Sigmoid colon (tissue), 7 donors: ENCODE measurements around the gene ZNF81. TPM values are rescaled to one million over a fixed set of nuclear protein-coding genes. Genes with fewer than 3 reads are reported as not detected.

ENCODE experiments used
- DNase-seq: peaks from one replicate; pipeline ENCODE4 v3.0.0-alpha.2; 2019
- H3K27ac ChIP-seq, 4 donors: fragments of 200-600 bp; sonication (generic); one replicate each; pipeline ENCODE4 v1.5.1; 2016 to 2019; ENCODE audit warnings: mild to moderate bottlenecking in 1 of 4
- H3K27me3 ChIP-seq, 3 donors: fragments of 200-600 bp; sonication (generic); one replicate each; pipeline ENCODE4 v1.5.1; 2019; ENCODE audit warnings: mild to moderate bottlenecking in 1 of 3
- H3K36me3 ChIP-seq, 4 donors: fragments of 200-600 bp; sonication (generic); one replicate each; pipeline ENCODE4 v1.5.1; 2016 to 2019
- H3K4me1 ChIP-seq, 4 donors: fragments of 200-600 bp; sonication (generic); one replicate each; pipeline ENCODE4 v1.5.1; 2017 to 2019
- H3K4me3 ChIP-seq, 4 donors: fragments of 200-600 bp; sonication (generic); one replicate each; pipeline ENCODE4 v1.5.1; 2017 to 2019; ENCODE audit warnings: mild to moderate bottlenecking in 2 of 4, moderate library complexity in 1 of 4
- H3K9me3 ChIP-seq, 4 donors: fragments of 200-600 bp in 3 of 4; sonication (generic) in 3 of 4; one replicate each; pipeline versions ENCODE4 v1.5.1 to v1.6.1; 2013 to 2019
- CTCF ChIP-seq, 4 experiments: fragments of 450-650 bp in 3 of 4; fragments of 200-600 bp in 1 of 4; IDR thresholded peaks; one replicate each; pipeline ENCODE4 v1.5.1; 2016 to 2019; ENCODE audit warnings: antibody characterized with exemption in 4 of 4, mild to moderate bottlenecking in 3 of 4, moderate library complexity in 2 of 4
- EP300 ChIP-seq, 4 donors: sonication (generic); formaldehyde crosslinking; IDR thresholded peaks; one replicate each; pipeline ENCODE4 v1.6.1; 2017; ENCODE audit warnings: antibody characterized with exemption in 4 of 4
- POLR2A ChIP-seq, 2 donors: fragments of 450-650 bp; IDR thresholded peaks; one replicate each; pipeline ENCODE4 v1.6.1; 2016; ENCODE audit warnings: antibody characterized with exemption in 2 of 2, mild to moderate bottlenecking in 2 of 2, moderate library complexity in 2 of 2
- POLR2AphosphoS5 ChIP-seq, 4 donors: sonication (generic); formaldehyde crosslinking; IDR thresholded peaks; one replicate each; pipeline ENCODE4 v1.6.1; 2017; ENCODE audit warnings: antibody characterized with exemption in 4 of 4
- WGBS, 2 donors: extraction: QIAGEN DNeasy Blood & Tissue Kit; methylation state at CpG; one replicate each; pipeline ENCODE4 v1.1.7; 2013; 5-methylcytosine and 5-hydroxymethylcytosine counted together
- intact Hi-C: fragments of 100-400 bp; cut with DNase I; formaldehyde crosslinking; loops from one replicate; pipeline ENCODE4 v1.15.1; 2023
- polyA plus RNA-seq, 3 donors: library from polyadenylated mRNA; stranded (reverse); fragments of 200-250 nt; gene quantifications; one replicate each; pipeline ENCODE4 v1.2.3, GENCODE V29; 2013
- total RNA-seq, 4 donors: library from RNA; depleted of rRNA; stranded (reverse); fragments of >200 nt; gene quantifications; one replicate each; pipeline ENCODE4 v1.1.0, GENCODE V29; 2016
- donor health status: healthy with polysubstance abuse.
- donor health status: Bipolar disorder and iron deficiency.
- donor health status: healthy.

Gene ZNF81
- total and polyA plus RNA-seq, 7 donors, result 0.60 to 16.0 (median 4.4) TPM

- Histone ChIP-seq H3K9me3 (no peaks in the 10 kb centered on the region), H3K27me3 (no peaks in the 10 kb centered on the region), H3K27ac (no peak overlapping the region), H3K36me3 (no peaks in the 10 kb centered on the region), H3K4me1 (no peaks in the 10 kb centered on the region), H3K4me3 (no peak overlapping the region)
- 91 to 95% methylated on average over 1 of the region's 1 CpG for WGBS, 2 donors
- intact Hi-C loops, result no loop called here
- no peak for TF ChIP-seq POLR2AphosphoS5 (IDR thresholded peaks at IDR 0.05)
- DNase-seq, result no peak
Observed at GRCh38 chrX:47817897-47818296, 18.8 kb upstream of the ZNF81 start.

DNA sequence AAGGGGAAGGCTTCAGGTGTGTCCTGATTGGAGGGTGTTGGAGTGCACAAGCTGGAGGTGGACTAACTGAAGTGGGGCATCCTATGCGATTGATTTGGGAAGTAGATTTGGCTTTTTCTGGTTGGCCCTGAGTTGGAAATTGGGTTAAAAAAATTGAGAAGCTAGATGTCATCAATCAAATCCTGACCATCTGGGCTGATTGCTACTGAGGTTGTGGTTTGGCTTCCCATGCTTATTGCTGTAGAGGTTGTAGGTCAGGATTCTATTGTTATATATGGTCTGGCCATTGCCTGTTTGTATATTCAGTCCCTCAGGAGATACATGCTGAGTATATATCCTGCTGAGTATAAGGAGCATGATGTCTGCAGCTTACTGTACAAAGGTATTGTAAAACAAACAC is 7.7 kb upstream of the ZNF81 start:
- intact Hi-C loops, result no loop called here
- Histone ChIP-seq H3K9me3 (no peaks in the 10 kb centered on the region), H3K4me1 (no peaks in the 10 kb centered on the region), H3K27ac (no peak overlapping the region), H3K4me3 (no peak overlapping the region), H3K27me3 (no peaks in the 10 kb centered on the region), H3K36me3 (no peaks in the 10 kb centered on the region)
- 74 to 94% methylated on average over 1 of the region's 1 CpG for WGBS, 2 donors
- DNase-seq, result no peak
- TF ChIP-seq CTCF (IDR thresholded peaks at IDR 0.05), result no peak
- no peak for TF ChIP-seq POLR2A (IDR thresholded peaks at IDR 0.05)
- no peak for TF ChIP-seq EP300 (IDR thresholded peaks at IDR 0.05)
- TF ChIP-seq POLR2AphosphoS5 (IDR thresholded peaks at IDR 0.05), result no peak

GRCh38 chrX:47831788-47832187 is 4.9 kb upstream of the ZNF81 start:
- Histone ChIP-seq H3K27ac (no peak overlapping the region), H3K9me3 (no peaks in the 10 kb centered on the region), H3K4me3 (no peak overlapping the region), H3K27me3 (no peaks in the 10 kb centered on the region), H3K4me1 (peaks cover 0 to 4% (median 0%) of the 10 kb centered on the region in 4 donors), H3K36me3 (no peaks in the 10 kb centered on the region)
- WGBS, 2 donors, result 37 to 46% methylated on average over 2 of the region's 2 CpGs
- no peak for DNase-seq
- no peak for TF ChIP-seq POLR2A (IDR thresholded peaks at IDR 0.05)
- no peak for TF ChIP-seq EP300 (IDR thresholded peaks at IDR 0.05)
- TF ChIP-seq POLR2AphosphoS5 (IDR thresholded peaks at IDR 0.05), result no peak
- intact Hi-C loops, result no loop called here

DNA sequence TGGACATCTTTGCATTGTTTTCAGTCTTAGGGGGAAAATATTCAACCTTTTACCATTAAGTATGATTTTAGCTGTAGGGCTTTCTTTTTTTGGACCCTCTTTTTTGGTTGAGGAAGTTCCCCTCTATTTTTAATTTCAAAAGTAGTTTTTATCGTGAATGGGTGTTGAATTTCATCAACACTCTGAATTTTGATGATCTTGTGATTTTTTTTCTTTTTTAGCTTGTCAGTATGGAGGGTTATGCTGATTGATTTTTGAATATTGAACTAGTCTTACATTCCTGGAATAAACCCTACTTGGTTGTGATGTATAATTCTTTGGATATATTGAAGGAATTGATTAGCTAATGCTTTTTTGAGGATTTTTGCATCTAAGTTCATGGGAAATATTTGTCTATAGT is 1.7 kb downstream of the ZNF81 start:
- intact Hi-C loops, result loop anchor here (5.0 kb wide), 3 partner anchors 181 to 296 kb away; partner anchors contain the start of gene UXT
- no peak for DNase-seq
- Histone ChIP-seq H3K27ac (no peak overlapping the region), H3K36me3 (no peaks in the 10 kb centered on the region), H3K4me3 (no peak overlapping the region), H3K9me3 (no peaks in the 10 kb centered on the region), H3K4me1 (peaks cover 0 to 12% (median 0%) of the 10 kb centered on the region in 4 donors), H3K27me3 (no peaks in the 10 kb centered on the region)
- TF ChIP-seq CTCF (IDR thresholded peaks at IDR 0.05), result no peak
- TF ChIP-seq EP300 (IDR thresholded peaks at IDR 0.05), result no peak
- TF ChIP-seq POLR2A (IDR thresholded peaks at IDR 0.05), result no peak
- no peak for TF ChIP-seq POLR2AphosphoS5 (IDR thresholded peaks at IDR 0.05)
- WGBS, 2 donors, result 62 to 80% methylated on average over 1 of the region's 1 CpG

- intact Hi-C loops, result no loop called here
- Histone ChIP-seq H3K27ac (no peak overlapping the region), H3K27me3 (no peaks in the 10 kb centered on the region), H3K9me3 (no peaks in the 10 kb centered on the region), H3K4me1 (peaks cover 0 to 12% (median 0%) of the 10 kb centered on the region in 4 donors), H3K36me3 (no peaks in the 10 kb centered on the region), H3K4me3 (no peak overlapping the region)
- DNase-seq, result no peak
- 30 to 76% methylated on average over 4 of the region's 4 CpGs for WGBS, 2 donors
- no peak for TF ChIP-seq POLR2A (IDR thresholded peaks at IDR 0.05)
- TF ChIP-seq POLR2AphosphoS5 (IDR thresholded peaks at IDR 0.05), result no peak
- no peak for TF ChIP-seq EP300 (IDR thresholded peaks at IDR 0.05)
Observed at GRCh38 chrX:47840111-47840510, 3.4 kb downstream of the ZNF81 start.

DNA sequence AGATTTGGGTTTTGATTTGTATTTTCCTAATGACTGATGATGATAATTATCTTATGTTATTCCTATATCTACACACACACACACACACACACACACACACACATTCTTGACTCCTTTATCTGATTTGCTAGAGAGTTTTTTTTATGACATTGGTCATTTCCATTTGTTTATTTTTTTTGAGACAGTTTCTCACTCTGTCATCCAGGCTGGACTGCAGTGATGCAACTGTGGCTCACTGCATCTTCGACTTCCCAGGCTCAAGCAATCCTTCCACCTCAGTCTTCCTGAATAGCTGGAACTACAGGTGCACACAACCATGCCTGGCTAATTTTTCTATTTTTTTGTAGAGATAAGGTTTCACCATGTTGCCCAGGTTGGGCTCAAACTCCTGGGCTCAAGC is 6.7 kb downstream of the ZNF81 start:
- H3K4me3 ChIP-seq, result no peak overlapping the region
- DNase-seq, result no peak
- H3K36me3 ChIP-seq, result peaks cover 0 to 16% (median 0%) of the 10 kb centered on the region in 4 donors
- H3K27ac ChIP-seq, result no peak overlapping the region
- no peaks in the 10 kb centered on the region for H3K27me3 ChIP-seq
- no peaks in the 10 kb centered on the region for H3K9me3 ChIP-seq
- intact Hi-C loops, result no loop called here
- TF ChIP-seq EP300 (IDR thresholded peaks at IDR 0.05) (no peak), POLR2A (IDR thresholded peaks at IDR 0.05) (no peak), POLR2AphosphoS5 (IDR thresholded peaks at IDR 0.05) (no peak)
- 90 to 91% methylated on average over 1 of the region's 1 CpG for WGBS, 2 donors
- no peaks in the 10 kb centered on the region for H3K4me1 ChIP-seq

- DNase-seq, result no peak
- H3K27ac ChIP-seq, result no peak overlapping the region
- no peaks in the 10 kb centered on the region for H3K4me1 ChIP-seq
- peaks cover 0 to 18% (median 0%) of the 10 kb centered on the region in 4 donors for H3K36me3 ChIP-seq
- WGBS, 2 donors, result 90 to 95% methylated on average over 1 of the region's 1 CpG
- H3K9me3 ChIP-seq, result no peaks in the 10 kb centered on the region
- intact Hi-C loops, result no loop called here
- no peaks in the 10 kb centered on the region for H3K27me3 ChIP-seq
- TF ChIP-seq CTCF (IDR thresholded peaks at IDR 0.05), result no peak
- no peak for TF ChIP-seq POLR2AphosphoS5 (IDR thresholded peaks at IDR 0.05)
- no peak for TF ChIP-seq EP300 (IDR thresholded peaks at IDR 0.05)
- TF ChIP-seq POLR2A (IDR thresholded peaks at IDR 0.05), result no peak
- no peak overlapping the region for H3K4me3 ChIP-seq
Observed at GRCh38 chrX:47844117-47844516, 7.4 kb downstream of the ZNF81 start.
